Activated CD4-positive, alpha-beta memory T cell treated with anti-CD3 and anti-CD28 coated beads, Interleukin-2, amount 10 ng/mL, durations not matched to agents 7 days and 5 days (primary cell): Measurements from ENCODE around the gene JAZF1. TPM values are rescaled to one million over a fixed set of nuclear protein-coding genes. Genes with fewer than 3 reads are reported as not detected.

Source experiments
- CTCF ChIA-PET: fragments of 350-600 bp; sonication (Branson Sonifier 250); formaldehyde crosslinking; loops from one replicate; lab custom pipeline; 2021; ENCODE audit warnings: antibody characterized with exemption, inconsistent platforms; lab: Charles Lee
- POLR2A ChIA-PET: fragments of 350-600 bp; sonication (Branson Sonifier 250); formaldehyde crosslinking; loops from one replicate; lab custom pipeline; 2021; ENCODE audit warnings: antibody characterized with exemption; lab: Charles Lee
- DNase-seq: peaks from one replicate; pipeline ENCODE4 v3.0.0-alpha.2; 2020
- H3K27ac Mint-ChIP-seq: one replicate; pipeline ENCODE4 v1.8.0; 2021; ENCODE audit warnings: mild to moderate bottlenecking, mixed read lengths
- H3K27me3 Mint-ChIP-seq: one replicate; pipeline ENCODE4 v1.8.0; 2021; ENCODE audit warnings: mixed read lengths
- H3K36me3 Mint-ChIP-seq: one replicate; pipeline ENCODE4 v1.8.0; 2021; ENCODE audit warnings: low read depth, mixed read lengths
- H3K4me1 Mint-ChIP-seq: one replicate; pipeline ENCODE4 v1.8.0; 2021; ENCODE audit warnings: mixed read lengths
- H3K4me3 Mint-ChIP-seq: one replicate; pipeline ENCODE4 v1.8.0; 2021; ENCODE audit warnings: mild to moderate bottlenecking, mixed read lengths
- H3K9me3 Mint-ChIP-seq: one replicate; pipeline ENCODE4 v1.8.0; 2021; ENCODE audit warnings: mixed read lengths
- total RNA-seq, 2 experiments: library from RNA; stranded (reverse); gene quantifications; one replicate each; pipeline ENCODE4 v1.2.3, GENCODE V29; 2021

The JAZF1 gene
- total RNA-seq, 2 experiments from 2014 or later, result 7.2 to 7.3 TPM

GRCh38 chr7:27795977-27796376 lies 384.6 kb downstream of the JAZF1 start:
- POLR2A ChIA-PET, result no interaction called here
- Mint-ChIP-seq H3K27ac (no peak overlapping the region), H3K36me3 (peaks cover 40% of the 10 kb centered on the region), H3K4me1 (no peaks in the 10 kb centered on the region), H3K9me3 (no peaks in the 10 kb centered on the region), H3K27me3 (no peaks in the 10 kb centered on the region), H3K4me3 (no peak overlapping the region)
- CTCF ChIA-PET, result no interaction called here
- DNase-seq, result no peak

GRCh38 chr7:27793780-27794179 lies 386.8 kb downstream of the JAZF1 start:
- no peak for DNase-seq
- no peaks in the 10 kb centered on the region for H3K27me3 Mint-ChIP-seq
- H3K4me3 Mint-ChIP-seq, result no peak overlapping the region
- peaks cover 37% of the 10 kb centered on the region for H3K36me3 Mint-ChIP-seq
- H3K4me1 Mint-ChIP-seq, result no peaks in the 10 kb centered on the region
- POLR2A ChIA-PET, result no interaction called here
- CTCF ChIA-PET, result no interaction called here
- no peaks in the 10 kb centered on the region for H3K9me3 Mint-ChIP-seq
- H3K27ac Mint-ChIP-seq, result no peak overlapping the region

DNA sequence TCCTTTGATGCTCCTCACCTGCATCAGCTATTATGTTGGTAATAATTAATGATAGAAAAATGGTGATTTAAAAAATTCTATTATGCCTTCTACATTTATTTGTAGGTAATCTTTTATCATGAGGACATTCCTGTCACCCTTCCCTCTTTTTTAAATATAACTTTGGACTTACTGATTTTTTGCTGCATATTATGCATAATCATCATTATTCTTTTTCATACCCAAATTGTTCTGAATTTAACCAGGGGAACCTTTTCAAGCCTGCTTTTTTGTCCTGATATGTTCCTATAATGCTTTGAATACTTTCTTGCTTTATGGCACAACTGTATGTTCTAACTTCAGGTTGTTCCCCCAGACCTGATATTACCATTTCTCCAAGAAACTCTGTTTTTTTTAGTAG lies 392.2 kb downstream of the JAZF1 start:
- CTCF ChIA-PET, result interaction anchor here (1.3 kb wide), 1 partner anchor 592 kb away, joined by 3 read pairs; no protein-coding TSS in a partner anchor
- POLR2A ChIA-PET, result no interaction called here
- peaks cover 3% of the 10 kb centered on the region for H3K4me1 Mint-ChIP-seq
- H3K4me3 Mint-ChIP-seq, result no peak overlapping the region
- H3K9me3 Mint-ChIP-seq, result no peaks in the 10 kb centered on the region
- H3K27ac Mint-ChIP-seq, result no peak overlapping the region
- DNase-seq, result no peak
- no peaks in the 10 kb centered on the region for H3K27me3 Mint-ChIP-seq
- H3K36me3 Mint-ChIP-seq, result peaks cover 34% of the 10 kb centered on the region

DNA sequence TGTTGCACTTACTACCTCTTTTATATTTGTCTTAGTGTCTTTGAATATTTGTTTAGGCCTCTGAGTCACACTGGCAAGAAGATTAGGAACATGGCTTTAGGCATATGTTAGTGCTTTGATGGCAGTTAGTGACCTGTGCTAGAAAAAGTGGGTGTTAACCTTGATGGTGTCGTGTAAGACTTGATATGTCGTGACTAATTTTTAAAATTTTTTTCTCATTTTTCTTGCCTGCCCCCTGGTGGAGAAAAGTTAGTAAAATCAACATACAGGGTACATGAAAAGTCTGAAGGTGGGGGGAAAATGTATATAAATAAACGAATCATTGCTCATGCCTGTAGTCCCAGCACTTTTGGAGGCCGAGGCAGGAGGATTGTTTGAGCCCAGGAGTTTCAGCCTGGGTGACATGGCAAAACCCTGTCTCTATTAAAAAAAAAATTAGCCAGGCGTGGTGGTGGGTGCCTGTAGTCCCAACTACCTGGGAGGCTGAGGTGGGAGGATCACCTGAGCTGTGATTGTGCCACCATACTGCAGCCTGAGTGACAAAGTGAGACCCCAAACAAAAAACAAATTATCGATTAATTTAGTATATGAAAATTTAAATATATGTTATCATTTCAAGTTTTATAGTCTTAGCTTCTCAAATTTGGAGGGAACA lies 396.1 kb downstream of the JAZF1 start:
- Mint-ChIP-seq H3K27ac (no peak overlapping the region), H3K27me3 (no peaks in the 10 kb centered on the region), H3K4me3 (no peak overlapping the region), H3K36me3 (peaks cover 24% of the 10 kb centered on the region), H3K9me3 (no peaks in the 10 kb centered on the region), H3K4me1 (peaks cover 5% of the 10 kb centered on the region)
- DNase-seq, result no peak
- POLR2A ChIA-PET, result no interaction called here
- CTCF ChIA-PET, result interaction anchor here (0.8 to 2.4 kb wide), 7 partner anchors 9 to 588 kb away, joined by 3 to 14 read pairs (median 7); no protein-coding TSS in a partner anchor

DNA sequence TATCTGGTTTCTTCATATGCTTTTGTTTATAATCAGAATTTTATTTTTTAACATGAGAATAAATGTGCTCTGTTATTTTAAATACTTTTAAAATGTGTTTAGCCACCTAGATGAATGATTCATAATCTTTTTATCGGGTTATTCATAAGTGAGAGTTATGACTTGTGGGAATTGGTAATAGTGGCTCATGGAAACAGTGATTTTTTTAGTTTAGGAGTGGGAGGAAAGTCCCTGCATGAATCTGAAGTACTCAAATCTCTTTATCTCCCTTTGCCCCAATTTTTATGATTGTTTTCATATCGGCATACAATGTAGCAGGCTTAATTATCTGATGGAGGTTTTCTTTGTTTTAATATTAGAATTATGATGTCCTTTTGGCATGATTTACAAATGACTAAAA lies 397.7 kb downstream of the JAZF1 start:
- no peak overlapping the region for H3K4me3 Mint-ChIP-seq
- no peak for DNase-seq
- H3K9me3 Mint-ChIP-seq, result no peaks in the 10 kb centered on the region
- CTCF ChIA-PET, result interaction anchor here (0.7 to 1.1 kb wide), 2 partner anchors 120 to 138 kb away, joined by 3 read pairs; partner anchors contain the start of gene HIBADH
- peaks cover 5% of the 10 kb centered on the region for H3K4me1 Mint-ChIP-seq
- peaks cover 16% of the 10 kb centered on the region for H3K36me3 Mint-ChIP-seq
- H3K27me3 Mint-ChIP-seq, result no peaks in the 10 kb centered on the region
- POLR2A ChIA-PET, result no interaction called here
- H3K27ac Mint-ChIP-seq, result no peak overlapping the region

GRCh38 chr7:27781188-27781587 lies 399.4 kb downstream of the JAZF1 start:
- POLR2A ChIA-PET, result no interaction called here
- peaks cover 11% of the 10 kb centered on the region for H3K36me3 Mint-ChIP-seq
- H3K27ac Mint-ChIP-seq, result no peak overlapping the region
- H3K4me1 Mint-ChIP-seq, result peaks cover 5% of the 10 kb centered on the region
- no peaks in the 10 kb centered on the region for H3K27me3 Mint-ChIP-seq
- H3K9me3 Mint-ChIP-seq, result no peaks in the 10 kb centered on the region
- DNase-seq, result no peak
- no peak overlapping the region for H3K4me3 Mint-ChIP-seq
- CTCF ChIA-PET, result interaction anchor here (1.0 kb wide), 1 partner anchor 8 kb away, joined by 3 read pairs; no protein-coding TSS in a partner anchor

Other genes with a start within 250 kb of the JAZF1 start
- not detected for gene CREB5, start 231.7 kb upstream of the JAZF1 start, total RNA-seq